Measurements from ENCODE around the gene BFSP2. TPM values are rescaled to one million over a fixed set of nuclear protein-coding genes. Genes with fewer than 3 reads are reported as not detected.

Gene BFSP2
- total RNA-seq, 1 donor from 2014 or later: not detected

- no peak for DNase-seq (ENCODE audit: low read depth in 2 of 2)
Measured at GRCh38 chr3:133414021-133414392, 14.2 kb downstream of the BFSP2 start.

- no peak for DNase-seq (ENCODE audit: low read depth in 2 of 2)
Measured at GRCh38 chr3:133418361-133418760, 18.5 kb downstream of the BFSP2 start.

- no peak for DNase-seq (ENCODE audit: low read depth in 2 of 2)
Measured at GRCh38 chr3:133419151-133419909, 19.5 kb downstream of the BFSP2 start.

DNA sequence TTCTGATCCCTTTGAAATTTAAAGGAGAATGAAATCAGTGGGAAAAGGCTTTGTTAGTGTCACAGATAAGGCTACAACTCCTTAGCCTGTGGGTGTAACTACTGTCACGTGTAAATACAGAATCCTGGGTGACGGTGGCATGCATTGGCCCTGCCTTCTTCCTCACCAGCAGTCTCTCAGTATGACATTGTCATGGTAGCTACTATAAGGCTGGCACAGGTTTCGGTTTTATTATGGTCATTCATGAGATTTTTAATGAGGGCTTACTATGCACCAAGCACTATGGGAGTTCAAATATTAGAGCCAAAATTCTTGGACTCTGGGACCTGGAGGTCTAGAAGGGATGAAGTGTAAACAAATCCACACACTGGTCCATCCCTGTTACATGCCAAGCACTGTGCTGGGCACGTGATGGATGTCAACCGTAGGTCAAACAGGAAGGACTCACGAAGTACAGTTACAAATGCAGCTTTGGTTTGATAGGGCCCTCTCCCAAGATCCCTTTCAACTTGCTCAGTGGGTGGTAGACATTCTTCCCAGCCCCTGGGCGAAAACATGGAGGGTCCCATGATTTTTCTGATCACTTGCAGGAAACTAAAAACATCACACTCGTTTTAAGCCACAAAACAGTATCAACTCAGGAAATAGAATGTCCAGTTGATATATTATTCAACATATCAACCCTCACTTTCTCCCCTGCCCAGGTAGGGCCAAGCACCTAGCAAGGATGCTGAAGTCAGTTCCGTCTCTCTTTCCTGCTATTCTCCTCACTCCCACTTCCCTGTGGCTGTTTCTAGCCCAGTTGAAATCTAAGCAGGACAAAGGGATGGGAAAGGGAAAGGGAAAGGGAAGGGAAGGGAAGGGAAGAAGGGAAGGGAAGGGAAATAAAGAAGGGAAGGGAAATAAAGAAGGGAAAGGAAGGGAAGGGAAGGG lies 25.3 kb downstream of the BFSP2 start:
- DNase-seq (ENCODE audit: low read depth in 2 of 2): no peak

DNA sequence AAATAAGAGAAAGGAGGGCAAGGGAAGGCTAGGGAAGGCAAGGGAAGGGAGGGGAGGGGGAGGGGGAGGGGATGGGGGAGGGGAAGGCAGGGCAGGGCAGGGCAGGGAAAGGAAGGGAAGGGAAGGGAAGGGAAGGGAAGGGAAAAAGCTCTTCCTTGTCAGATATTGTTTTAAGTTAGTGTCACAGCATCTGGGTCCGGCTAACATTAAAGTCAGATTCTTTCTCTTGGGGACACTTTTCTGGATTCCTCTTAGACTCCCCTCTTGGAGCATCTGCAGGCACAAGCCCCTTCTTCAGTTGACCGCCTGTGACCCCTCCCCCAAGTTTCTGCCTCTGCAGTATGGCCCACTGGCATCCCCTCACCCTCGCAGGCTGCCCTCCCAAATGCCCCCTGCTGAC lies 26.0 kb downstream of the BFSP2 start:
- no peak for DNase-seq (ENCODE audit: low read depth in 2 of 2)

DNA sequence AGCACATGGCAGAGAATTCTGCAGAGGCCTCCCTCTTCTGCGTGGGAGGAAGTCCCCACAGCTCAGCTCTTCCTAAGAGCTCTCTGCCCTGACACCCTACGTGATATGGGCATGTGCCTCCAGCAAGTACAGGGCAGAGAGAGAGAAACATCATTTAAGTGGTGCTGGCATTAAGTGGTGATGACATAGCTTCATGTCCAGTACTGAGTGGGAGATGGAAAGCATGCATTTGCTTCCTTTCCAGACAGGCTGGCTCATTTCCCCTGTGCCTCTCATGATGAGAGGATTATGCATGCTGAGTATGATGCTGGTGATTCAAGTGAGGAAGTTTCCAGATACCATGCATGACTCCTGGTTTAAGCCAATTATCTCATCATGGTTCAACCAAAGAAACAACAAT lies 26.9 kb downstream of the BFSP2 start:
- DNase-seq (ENCODE audit: low read depth in 2 of 2): peak in 1 of 2 donors; percentile 61

- no peak for DNase-seq (ENCODE audit: low read depth in 2 of 2)
Measured at GRCh38 chr3:133428552-133428951, 28.7 kb downstream of the BFSP2 start.

- no peak for DNase-seq (ENCODE audit: low read depth in 2 of 2)
Measured at GRCh38 chr3:133429063-133429462, 29.2 kb downstream of the BFSP2 start.

DNA sequence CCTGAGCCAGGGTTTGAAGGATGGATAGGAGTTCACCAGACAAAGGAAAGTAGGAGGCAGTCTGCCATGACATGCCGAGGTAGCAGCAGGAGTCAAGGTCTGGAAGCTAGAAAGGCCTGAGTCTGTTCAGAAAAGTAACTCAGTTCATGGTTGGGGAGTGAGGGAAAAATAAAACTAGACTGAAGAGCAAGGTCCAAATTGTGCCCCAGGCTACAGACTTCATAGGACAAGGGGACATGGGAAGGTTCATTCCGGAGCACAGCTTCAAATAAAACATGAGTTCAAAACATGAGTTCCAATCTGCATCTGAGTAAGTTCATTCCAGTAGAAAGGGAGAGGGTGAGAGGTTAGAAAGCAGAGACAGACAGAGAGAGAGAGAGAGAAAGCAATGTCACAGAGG lies 39.7 kb downstream of the BFSP2 start:
- no peak for DNase-seq (ENCODE audit: low read depth in 2 of 2)

GRCh38 chr3:133440652-133441051 lies 40.8 kb downstream of the BFSP2 start:
- no peak for DNase-seq (ENCODE audit: low read depth in 2 of 2)

DNA sequence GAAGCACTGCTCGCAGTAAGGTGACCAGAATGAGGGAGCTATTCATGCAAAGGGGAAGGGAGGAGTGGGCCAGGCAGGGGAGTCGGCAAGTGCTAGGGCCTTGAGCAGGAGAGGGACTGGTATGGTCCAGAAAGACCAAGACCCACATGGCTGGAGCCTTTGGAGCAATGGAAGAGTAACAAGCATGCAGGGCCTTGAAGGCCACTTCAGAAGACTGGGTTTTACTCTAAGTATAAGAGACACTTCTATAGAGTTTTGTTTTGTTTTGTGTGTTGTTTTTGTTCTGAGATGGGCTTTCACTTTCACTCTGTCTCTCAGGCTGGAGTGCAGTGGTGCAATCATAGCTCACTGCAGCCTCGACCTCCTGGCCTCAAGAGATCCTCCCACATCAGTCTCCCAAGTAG lies 42.0 kb downstream of the BFSP2 start:
- DNase-seq (ENCODE audit: low read depth in 2 of 2): peak; percentile 5 to 10

DNA sequence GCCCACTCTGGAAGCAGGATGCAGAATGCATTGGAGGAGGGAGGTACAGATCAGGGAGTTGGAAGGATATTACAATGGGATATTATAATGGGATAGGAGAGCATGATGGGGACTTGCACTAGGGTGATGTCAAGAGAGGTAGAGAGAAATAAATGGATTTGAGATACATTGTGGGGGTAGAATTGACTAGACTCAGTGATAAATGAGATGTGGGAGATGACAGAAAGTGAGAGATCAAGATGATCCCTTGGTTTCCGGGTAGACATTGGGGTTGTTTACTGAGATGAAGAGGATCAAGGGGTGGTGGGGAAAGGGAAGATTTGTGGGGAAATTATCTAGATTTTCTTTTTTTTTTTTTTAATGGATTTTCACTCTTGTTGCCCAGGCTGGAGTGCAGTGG lies 42.7 kb downstream of the BFSP2 start:
- no peak for DNase-seq (ENCODE audit: low read depth in 2 of 2)

DNA sequence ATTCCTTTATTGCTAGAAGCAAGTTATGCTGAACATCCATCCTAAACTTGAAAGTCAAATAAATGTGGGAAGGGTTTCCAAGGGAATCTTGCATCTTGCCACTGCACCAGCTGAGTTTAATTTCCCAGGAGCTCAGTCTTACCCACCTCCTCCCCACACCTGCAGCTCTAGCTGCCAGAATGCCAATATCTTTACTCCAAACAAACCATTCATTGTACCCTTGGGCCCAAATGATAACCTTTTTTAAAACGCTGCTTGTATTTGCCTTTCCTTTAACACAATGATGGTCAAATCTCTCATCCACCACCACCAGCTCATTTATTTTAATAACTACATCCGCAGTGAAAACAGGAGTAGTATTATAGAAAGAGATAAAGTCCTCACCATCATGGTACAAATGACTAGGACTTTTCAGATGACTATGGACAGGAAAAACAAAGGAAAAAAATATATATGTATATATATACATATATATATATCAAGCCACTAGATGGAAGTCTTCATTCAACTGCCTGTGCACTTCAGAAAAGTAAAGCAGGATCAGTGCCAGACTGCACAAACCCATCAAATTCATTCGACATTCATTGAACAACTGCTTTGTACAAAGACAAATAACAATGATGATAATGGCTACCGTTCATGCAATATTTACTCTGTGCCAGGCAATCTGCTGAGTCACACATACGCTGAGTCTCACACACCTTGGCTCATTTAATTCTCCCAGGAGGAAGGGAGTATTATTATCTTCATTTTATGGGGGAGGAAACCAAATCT lies 44.0 kb downstream of the BFSP2 start:
- DNase-seq (ENCODE audit: low read depth in 2 of 2): peak; percentile 14 to 17

DNA sequence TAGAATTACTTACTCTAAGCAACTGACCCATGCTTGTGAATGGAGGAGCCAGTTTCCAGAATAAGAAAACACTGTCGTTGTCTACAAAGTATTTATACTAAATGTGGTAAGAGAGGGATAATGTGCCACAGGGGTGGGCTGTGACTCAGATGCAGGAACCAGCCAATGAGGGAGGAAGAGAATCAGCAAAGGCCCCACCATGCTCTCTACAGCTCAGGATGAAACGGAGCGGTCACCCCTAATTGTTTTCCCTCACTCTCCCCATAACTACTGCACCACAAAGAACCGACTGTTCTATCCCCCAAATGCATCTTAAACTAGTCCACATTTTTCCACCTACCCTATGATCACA lies 44.5 kb downstream of the BFSP2 start:
- no peak for DNase-seq (ENCODE audit: low read depth in 2 of 2)

GRCh38 chr3:133445108-133445507 lies 45.3 kb downstream of the BFSP2 start:
- DNase-seq (ENCODE audit: low read depth in 2 of 2): no peak

- DNase-seq (ENCODE audit: low read depth in 2 of 2): no peak
Measured at GRCh38 chr3:133447750-133448477, 48.1 kb downstream of the BFSP2 start.

DNA sequence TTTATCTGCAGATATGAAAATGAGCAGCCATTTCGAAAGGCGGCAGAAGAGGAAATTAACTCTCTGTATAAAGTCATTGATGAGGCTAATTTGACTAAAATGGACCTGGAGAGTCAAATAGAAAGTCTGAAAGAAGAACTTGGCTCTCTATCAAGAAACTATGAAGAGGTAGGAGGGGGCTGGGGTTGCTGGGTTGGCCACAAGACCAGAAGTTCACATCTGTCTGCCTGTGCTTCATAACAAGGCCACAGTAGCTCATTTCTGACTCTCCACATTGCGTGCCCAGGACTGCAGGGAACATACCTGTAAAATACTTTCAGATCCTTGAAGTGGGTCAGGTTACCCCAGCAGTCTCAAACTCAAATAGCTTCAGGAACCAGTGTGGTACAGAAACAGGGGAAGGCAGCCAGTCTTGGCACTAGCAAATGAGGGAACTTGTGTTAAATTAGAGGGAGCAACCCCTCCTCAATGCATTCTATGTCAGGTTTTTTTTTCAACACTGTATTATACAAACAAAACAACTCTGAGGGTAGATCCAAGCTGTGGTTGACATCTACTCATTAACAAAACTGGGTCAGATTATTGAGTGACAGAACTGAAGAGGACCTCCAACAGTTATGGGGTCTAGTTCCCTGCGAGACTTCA lies 48.7 kb downstream of the BFSP2 start:
- DNase-seq (ENCODE audit: low read depth in 2 of 2): no peak

GRCh38 chr3:133451309-133451708 lies 51.5 kb downstream of the BFSP2 start:
- no peak for DNase-seq (ENCODE audit: low read depth in 2 of 2)

DNA sequence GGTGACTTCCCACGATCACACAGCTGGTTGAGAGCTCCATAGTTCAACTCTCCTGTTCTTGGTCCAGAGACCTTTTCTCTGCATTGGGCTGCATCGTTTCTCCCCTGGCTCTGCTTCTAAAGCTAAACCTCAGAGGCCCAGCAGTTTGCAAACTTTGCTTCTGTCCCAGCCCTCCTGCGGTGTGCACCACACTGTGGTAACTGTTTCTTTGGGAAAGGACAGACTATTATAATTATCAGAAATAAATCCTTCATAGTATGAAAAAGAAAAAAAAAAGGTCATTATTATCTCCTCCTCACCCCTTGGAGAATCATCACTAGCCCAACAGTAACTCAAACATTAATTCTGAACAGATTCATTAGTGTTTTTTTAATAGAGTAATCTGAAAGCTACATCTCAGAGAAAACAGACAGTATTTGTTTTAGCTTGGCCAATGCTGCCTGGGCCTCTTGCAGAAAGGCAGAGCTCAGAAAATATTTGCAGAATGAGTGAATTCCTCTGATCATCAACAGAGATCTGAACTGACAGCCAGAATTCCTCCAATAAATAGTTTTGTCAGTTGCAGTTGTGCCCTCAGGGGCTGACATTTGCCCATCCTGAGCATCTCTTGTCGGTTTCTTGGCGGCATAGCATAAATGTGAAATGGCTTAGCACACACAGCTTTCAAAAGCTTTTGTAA lies 52.9 kb downstream of the BFSP2 start:
- DNase-seq (ENCODE audit: low read depth in 2 of 2): no peak

DNA sequence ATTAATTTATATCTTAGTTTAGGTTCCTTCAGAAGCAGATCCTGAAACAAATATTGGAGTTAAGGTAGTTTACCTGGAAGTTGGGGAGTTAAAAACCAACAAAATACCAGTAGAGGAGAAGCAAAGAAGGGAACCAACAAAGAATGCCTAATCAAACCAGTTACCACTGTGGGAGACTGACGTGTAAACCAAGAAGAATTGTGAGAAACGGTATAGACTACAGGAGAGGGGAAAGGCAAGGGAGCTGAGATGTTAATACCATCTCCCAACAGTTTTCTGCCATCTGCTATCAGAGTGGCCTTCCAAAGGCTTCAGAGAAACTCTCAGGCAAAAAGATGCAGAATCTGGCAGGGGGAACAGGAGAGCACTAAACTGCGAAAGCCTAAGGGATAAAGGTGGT lies 53.5 kb downstream of the BFSP2 start:
- DNase-seq (ENCODE audit: low read depth in 2 of 2): no peak
